ENCODE measurements around the gene FHIP1A. TPM values are rescaled to one million over a fixed set of nuclear protein-coding genes. Genes with fewer than 3 reads are reported as not detected.
"Not testable (repeated sequence)": the region's sequence is repeated elsewhere in the genome, so short reads cannot be mapped to it uniquely, and the experiment has no call there.

The FHIP1A gene
- total RNA-seq, 4 donors from 2014 or later, result 40.8 to 52.9 (median 44.5) TPM

DNA sequence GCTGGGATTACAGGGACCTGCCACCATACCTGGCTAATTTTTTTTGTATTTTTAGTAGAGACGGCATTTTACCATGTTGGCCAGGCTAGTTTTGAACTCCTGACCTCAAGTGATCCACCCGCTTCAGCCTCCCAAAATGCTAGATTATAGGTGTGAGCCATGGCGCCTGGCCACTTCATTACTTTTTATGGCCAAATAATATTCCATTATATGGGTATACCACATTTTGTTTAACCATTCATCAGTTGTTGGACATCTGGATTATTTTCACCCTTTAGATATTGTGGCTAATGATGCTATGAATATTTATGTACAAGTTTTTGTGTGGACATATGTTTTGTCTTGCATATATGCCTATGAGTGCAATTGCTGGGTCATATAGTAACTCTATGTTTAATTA, 8.6 kb upstream of the FHIP1A start:
- H3K4me1 ChIP-seq, result peaks cover 0 to 25% (median 10%) of the 10 kb centered on the region in 4 donors
- WGBS, 2 donors (ENCODE audit: low coverage in 1 of 2), result 95 to 100% methylated on average over 1 to 3 of the region's 3 CpGs
- H3K36me3 ChIP-seq, result no peaks in the 10 kb centered on the region
- H3K27me3 ChIP-seq, result no peaks in the 10 kb centered on the region
- in situ Hi-C loops (cut with MboI; ENCODE audit: low pct_ligation_motif_present in 1 of 4, low pct_unique_long_range_greater_than_20kb in 1 of 4, low sequenced_read_pairs in 3 of 4), result no loop called here
- TF ChIP-seq, protein P1, sequence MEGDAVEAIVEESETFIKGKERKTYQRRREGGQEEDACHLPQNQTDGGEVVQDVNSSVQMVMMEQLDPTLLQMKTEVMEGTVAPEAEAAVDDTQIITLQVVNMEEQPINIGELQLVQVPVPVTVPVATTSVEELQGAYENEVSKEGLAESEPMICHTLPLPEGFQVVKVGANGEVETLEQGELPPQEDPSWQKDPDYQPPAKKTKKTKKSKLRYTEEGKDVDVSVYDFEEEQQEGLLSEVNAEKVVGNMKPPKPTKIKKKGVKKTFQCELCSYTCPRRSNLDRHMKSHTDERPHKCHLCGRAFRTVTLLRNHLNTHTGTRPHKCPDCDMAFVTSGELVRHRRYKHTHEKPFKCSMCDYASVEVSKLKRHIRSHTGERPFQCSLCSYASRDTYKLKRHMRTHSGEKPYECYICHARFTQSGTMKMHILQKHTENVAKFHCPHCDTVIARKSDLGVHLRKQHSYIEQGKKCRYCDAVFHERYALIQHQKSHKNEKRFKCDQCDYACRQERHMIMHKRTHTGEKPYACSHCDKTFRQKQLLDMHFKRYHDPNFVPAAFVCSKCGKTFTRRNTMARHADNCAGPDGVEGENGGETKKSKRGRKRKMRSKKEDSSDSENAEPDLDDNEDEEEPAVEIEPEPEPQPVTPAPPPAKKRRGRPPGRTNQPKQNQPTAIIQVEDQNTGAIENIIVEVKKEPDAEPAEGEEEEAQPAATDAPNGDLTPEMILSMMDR (IDR thresholded peaks at IDR 0.05), result no peak
- no peak for TF ChIP-seq POLR2AphosphoS5 (IDR thresholded peaks at IDR 0.05)
- no peak for TF ChIP-seq POLR2A (IDR thresholded peaks at IDR 0.05)
- TF ChIP-seq EP300 (IDR thresholded peaks at IDR 0.05; ENCODE audit: low read depth), result no peak
- no peak overlapping the region for H3K27ac ChIP-seq
- DNase-seq, result no peak
- no peak overlapping the region for H3K4me3 ChIP-seq
- H3K9me3 ChIP-seq, result no peaks in the 10 kb centered on the region
- intact Hi-C loops (cut with DNase I; ENCODE audit: low total_unique reads), result no loop called here

DNA sequence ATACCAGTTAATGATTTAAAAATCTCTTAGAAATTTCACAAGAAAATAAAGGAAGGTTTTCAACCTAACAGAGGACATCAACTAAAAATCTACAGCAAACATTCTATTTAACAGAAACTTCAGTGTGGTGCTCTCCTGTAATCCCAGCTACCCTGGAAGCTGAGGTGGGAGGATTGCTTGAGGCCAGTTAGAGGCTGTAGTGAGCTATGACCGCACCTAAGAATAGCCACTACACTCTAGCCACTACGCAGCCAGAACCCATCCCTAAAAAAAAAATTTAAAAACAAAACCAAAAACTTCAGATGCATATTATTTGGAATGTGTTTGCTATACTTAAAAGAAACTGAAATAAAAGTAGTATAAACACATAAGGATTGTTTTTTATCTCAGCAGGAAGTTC, 7.2 kb upstream of the FHIP1A start:
- no peak for DNase-seq
- in situ Hi-C loops (cut with MboI; ENCODE audit: low pct_ligation_motif_present in 1 of 4, low pct_unique_long_range_greater_than_20kb in 1 of 4, low sequenced_read_pairs in 3 of 4), result no loop called here

DNA sequence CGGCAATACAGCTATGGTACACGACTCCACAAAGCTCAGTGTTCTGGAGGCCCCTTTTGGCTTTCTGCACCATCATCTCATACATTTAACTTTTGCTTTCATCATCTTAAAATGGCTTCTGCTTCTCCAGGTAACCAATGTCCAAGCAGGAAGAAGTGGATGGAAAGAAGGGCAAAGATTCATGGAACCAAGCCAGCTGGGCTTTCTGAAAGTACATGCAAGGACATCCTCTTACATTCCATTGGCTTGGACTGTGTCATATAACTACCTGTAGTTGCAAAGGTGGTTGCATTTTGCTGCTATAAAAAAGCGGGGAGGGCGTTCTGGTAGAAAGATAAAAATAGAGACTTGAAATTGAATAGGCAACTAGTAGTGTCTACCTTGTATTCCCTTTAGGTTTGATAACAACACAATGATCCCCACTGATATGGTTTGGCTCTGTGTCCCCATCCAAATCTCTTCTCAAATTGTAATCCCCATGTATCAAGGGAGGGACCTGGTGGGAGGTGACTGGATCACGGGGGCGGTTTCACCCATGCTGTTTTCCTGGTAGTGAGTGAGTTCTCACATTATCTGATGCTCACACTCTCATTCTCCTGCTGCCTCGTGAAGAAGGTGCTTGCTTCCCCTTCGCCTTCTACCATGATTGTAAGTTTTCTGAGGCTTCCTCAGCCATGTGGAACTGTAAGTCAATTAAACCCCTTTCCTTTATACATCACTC, 6.7 kb upstream of the FHIP1A start:
- TF ChIP-seq, protein P1 (IDR thresholded peaks at IDR 0.05), result no peak
- peak in 2 of 3 donors; percentile 33 to 59 for TF ChIP-seq POLR2AphosphoS5 (IDR thresholded peaks at IDR 0.05)

More for the DNA sequence above, 7.2 kb upstream of the FHIP1A start:
- WGBS, 2 donors (ENCODE audit: low coverage in 1 of 2), result 61 to 74% methylated on average over 2 of the region's 2 CpGs
- Histone ChIP-seq H3K27ac (peak overlapping the region; percentile 52 to 79 (median 72)), H3K4me1 (peaks cover 0 to 25% (median 10%) of the 10 kb centered on the region in 4 donors), H3K4me3 (no peak overlapping the region), H3K27me3 (no peaks in the 10 kb centered on the region), H3K9me3 (no peaks in the 10 kb centered on the region), H3K36me3 (no peaks in the 10 kb centered on the region)
- TF ChIP-seq, protein P1 (IDR thresholded peaks at IDR 0.05), result no peak
- TF ChIP-seq EP300 (IDR thresholded peaks at IDR 0.05; ENCODE audit: low read depth) (no peak), POLR2A (IDR thresholded peaks at IDR 0.05) (no peak), POLR2AphosphoS5 (IDR thresholded peaks at IDR 0.05) (no peak)
- intact Hi-C loops (cut with DNase I; ENCODE audit: low total_unique reads), result no loop called here

DNA sequence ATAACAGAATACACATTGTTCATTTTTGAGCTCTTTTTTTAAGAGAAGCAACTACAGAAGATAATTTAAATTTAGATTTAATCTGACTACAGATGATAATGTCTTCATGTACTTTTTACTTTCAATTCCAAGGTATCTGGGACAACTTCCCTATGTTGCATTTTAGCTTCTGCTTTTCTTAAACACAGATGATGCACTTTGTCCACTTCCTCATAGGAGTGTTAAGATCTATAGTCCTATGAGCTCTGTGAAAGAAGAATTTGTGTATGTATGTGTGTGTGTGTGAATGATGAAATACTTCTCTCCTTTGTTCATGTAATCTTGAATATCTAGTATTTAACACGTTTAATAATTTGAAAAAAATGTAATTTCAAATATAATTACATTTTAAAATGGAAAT, 5.3 kb upstream of the FHIP1A start:
- Histone ChIP-seq H3K27ac (peak overlapping the region; percentile 52 to 79 (median 70)), H3K9me3 (no peaks in the 10 kb centered on the region), H3K4me1 (peaks cover 4 to 42% (median 16%) of the 10 kb centered on the region in 4 donors), H3K4me3 (no peak overlapping the region), H3K27me3 (no peaks in the 10 kb centered on the region), H3K36me3 (no peaks in the 10 kb centered on the region)
- TF ChIP-seq POLR2AphosphoS5 (IDR thresholded peaks at IDR 0.05) (peak in 1 of 3 donors; percentile 25), POLR2A (IDR thresholded peaks at IDR 0.05) (no peak)
- in situ Hi-C loops (cut with MboI; ENCODE audit: low pct_ligation_motif_present in 1 of 4, low pct_unique_long_range_greater_than_20kb in 1 of 4, low sequenced_read_pairs in 3 of 4) (no loop called here), intact Hi-C loops (cut with DNase I; ENCODE audit: low total_unique reads) (no loop called here)
- WGBS, 2 donors (ENCODE audit: low coverage in 1 of 2), result 44 to 64% methylated on average over 1 of the region's 1 CpG
- no peak for DNase-seq

More for the DNA sequence above, 6.7 kb upstream of the FHIP1A start:
- Histone ChIP-seq H3K36me3 (no peaks in the 10 kb centered on the region), H3K27ac (peak overlapping the region; percentile 52 to 79 (median 72)), H3K27me3 (no peaks in the 10 kb centered on the region), H3K4me3 (no peak overlapping the region), H3K4me1 (peaks cover 0 to 29% (median 10%) of the 10 kb centered on the region in 4 donors), H3K9me3 (no peaks in the 10 kb centered on the region)
- DNase-seq, result peak; percentile 84
- intact Hi-C loops (cut with DNase I; ENCODE audit: low total_unique reads) (no loop called here), in situ Hi-C loops (cut with MboI; ENCODE audit: low pct_ligation_motif_present in 1 of 4, low pct_unique_long_range_greater_than_20kb in 1 of 4, low sequenced_read_pairs in 3 of 4) (no loop called here)
- 54 to 59% methylated on average over 4 to 8 of the region's 8 CpGs for WGBS, 2 donors (ENCODE audit: low coverage in 1 of 2)

DNA sequence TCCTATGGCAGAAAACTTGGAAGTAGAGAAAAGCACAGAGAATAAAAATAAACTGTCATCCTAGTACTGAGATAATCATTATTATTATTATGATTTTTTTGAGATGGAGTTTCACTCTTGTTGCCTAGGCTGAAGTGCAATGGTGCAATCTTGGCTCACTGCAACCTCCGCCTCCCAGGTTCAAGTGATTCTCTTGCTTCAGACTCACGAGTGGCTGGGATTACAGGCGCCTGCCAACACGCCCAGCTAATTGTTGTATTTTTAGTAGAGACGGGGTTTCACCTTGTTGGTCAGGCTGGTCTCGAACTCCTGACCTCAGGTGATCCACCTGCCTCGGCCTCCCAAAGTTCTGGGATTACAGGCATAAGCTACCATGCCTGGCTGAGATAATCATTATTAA, 4.2 kb upstream of the FHIP1A start:
- intact Hi-C loops (cut with DNase I; ENCODE audit: low total_unique reads); H3K36me3 ChIP-seq; H3K4me3 ChIP-seq; H3K27me3 ChIP-seq; DNase-seq; H3K27ac ChIP-seq; H3K9me3 ChIP-seq; in situ Hi-C loops (cut with MboI; ENCODE audit: low pct_ligation_motif_present in 1 of 4, low pct_unique_long_range_greater_than_20kb in 1 of 4, low sequenced_read_pairs in 3 of 4): not testable (repeated sequence)
- 78% methylated on average over 7 of the region's 7 CpGs; no CpG with 5 or more reads in 1 of the 2 donors for WGBS, 2 donors (ENCODE audit: low coverage in 1 of 2)
- H3K4me1 ChIP-seq, result peaks cover 4 to 48% (median 19%) of the 10 kb centered on the region in 4 donors
